Stimulated activated CD4-positive, alpha-beta T cell treated with anti-CD3 and anti-CD28 coated beads, TNF-alpha, amount 100 ng/mL, for 48 hours (primary cell): ENCODE measurements around the gene TNFRSF12A.

Experiments
- DNase-seq, 3 donors: peaks; one replicate each; pipeline ENCODE4 v3.0.0-alpha.2; 2020; ENCODE audit warnings: low read depth in 3 of 3

TNFRSF12A gene

GRCh38 chr16:3012828-3013420 is 7.2 kb upstream of the TNFRSF12A start, which contains the start of gene CLDN9:
CLDN9 (plus strand) TSS chr16:3012923; CDS start chr16:3013363, 440 bp downstream.
- DNase-seq, result no peak

- no peak for DNase-seq
Observed at GRCh38 chr16:3013491-3013951, 6.6 kb upstream of the TNFRSF12A start.

GRCh38 chr16:3013998-3014690 is 6.0 kb upstream of the TNFRSF12A start:
- DNase-seq, result no peak

- no peak for DNase-seq
Observed at GRCh38 chr16:3014971-3015370, 5.2 kb upstream of the TNFRSF12A start.

- no peak for DNase-seq
Observed at GRCh38 chr16:3015865-3016521, 4.2 kb upstream of the TNFRSF12A start.

- DNase-seq, result no peak
Observed at GRCh38 chr16:3017344-3017743, 2.8 kb upstream of the TNFRSF12A start.

GRCh38 chr16:3017794-3018506 is 2.2 kb upstream of the TNFRSF12A start, which contains the start of gene CLDN6:
CLDN6 (minus strand) TSS chr16:3018183; CDS start chr16:3016021, 2,162 bp downstream.
- DNase-seq, result peak in 1 of 3 donors; percentile 21

- DNase-seq, result no peak
Observed at GRCh38 chr16:3019594-3020246, 448 bp upstream of the TNFRSF12A start.

- peak in 1 of 3 donors; percentile 22 for DNase-seq
Observed at GRCh38 chr16:3020604-3021448, 658 bp downstream of the TNFRSF12A start.

GRCh38 chr16:3021449-3022207 is 1.5 kb downstream of the TNFRSF12A start:
- DNase-seq, result peak; percentile 76 to 91 (median 88)

GRCh38 chr16:3022208-3022683 is 2.1 kb downstream of the TNFRSF12A start:
- DNase-seq, result peak; percentile 72 to 92 (median 86)

- no peak for DNase-seq
Observed at GRCh38 chr16:3022684-3023414, 2.7 kb downstream of the TNFRSF12A start.

- DNase-seq, result no peak
Observed at GRCh38 chr16:3023415-3023668, 3.2 kb downstream of the TNFRSF12A start.

- DNase-seq, result peak; percentile 92 to 93 (median 92)
Observed at GRCh38 chr16:3023669-3024478, 3.7 kb downstream of the TNFRSF12A start, which contains the start of the genes HCFC1R1 and THOC6. HCFC1R1 (minus strand) TSS chr16:3023942; CDS start chr16:3023941, 1 bp downstream. THOC6 (plus strand) TSS chr16:3024035; CDS start chr16:3024327, 292 bp downstream.

- no peak for DNase-seq
Observed at GRCh38 chr16:3025032-3026002, 5.1 kb downstream of the TNFRSF12A start.

GRCh38 chr16:3026003-3026378 is 5.8 kb downstream of the TNFRSF12A start:
- DNase-seq, result no peak
